ENCODE data around the gene CEP350. TPM values are rescaled to one million over a fixed set of nuclear protein-coding genes. Genes with fewer than 3 reads are reported as not detected.

CEP350 gene
- total RNA-seq, 1 donor from 2014 or later, result 48.7 TPM

DNA sequence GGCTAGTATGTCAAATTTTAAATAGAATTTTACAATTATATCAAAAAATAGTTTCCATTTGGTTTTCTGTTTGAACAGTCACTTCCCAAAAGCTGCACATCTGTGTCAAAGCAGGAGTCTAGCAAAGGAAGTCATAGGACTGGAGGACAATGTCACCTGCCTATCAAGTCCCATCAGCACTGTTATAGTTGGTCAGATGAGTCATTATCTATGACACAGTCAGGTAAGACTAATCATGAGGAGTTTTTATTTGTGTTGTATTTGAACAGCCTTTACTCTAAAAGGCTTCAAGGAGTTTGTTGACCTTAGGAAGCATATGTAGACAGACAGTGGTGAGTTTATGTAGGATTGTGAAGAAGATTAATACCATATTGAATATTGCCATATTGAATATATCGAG is 125.8 kb downstream of the CEP350 start:
- no peak overlapping the region for H3K27ac Mint-ChIP-seq

DNA sequence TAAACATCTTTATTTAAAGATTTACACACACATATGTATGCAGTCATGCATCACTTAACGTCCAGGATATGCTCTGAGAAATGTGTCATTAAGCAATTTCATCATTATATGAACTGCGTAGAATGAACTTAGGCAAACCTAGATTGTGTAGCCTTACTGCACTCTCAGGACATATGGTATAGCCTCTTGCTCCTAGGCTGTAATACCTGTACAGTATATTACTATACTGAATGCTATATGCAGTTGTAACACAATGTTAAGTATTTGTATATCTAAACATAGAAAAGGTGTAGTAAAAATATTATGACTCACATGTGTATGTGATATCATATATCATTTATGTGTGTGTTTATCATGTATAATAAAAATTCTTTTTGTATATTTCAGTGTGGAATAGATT is 126.9 kb downstream of the CEP350 start:
- no peak for DNase-seq (ENCODE audit: low spot score, unreplicated experiment)
- peaks cover 12% of the 10 kb centered on the region for H3K36me3 Mint-ChIP-seq (ENCODE audit: insufficient read depth)
- no peak overlapping the region for H3K27ac Mint-ChIP-seq
- H3K4me1 Mint-ChIP-seq (ENCODE audit: low read depth), result no peaks in the 10 kb centered on the region
- no peaks in the 10 kb centered on the region for H3K9me3 Mint-ChIP-seq (ENCODE audit: low read depth)
- no peaks in the 10 kb centered on the region for H3K27me3 Mint-ChIP-seq
- H3K4me3 Mint-ChIP-seq (ENCODE audit: low read depth), result no peak overlapping the region
- TF ChIP-seq, protein P1, sequence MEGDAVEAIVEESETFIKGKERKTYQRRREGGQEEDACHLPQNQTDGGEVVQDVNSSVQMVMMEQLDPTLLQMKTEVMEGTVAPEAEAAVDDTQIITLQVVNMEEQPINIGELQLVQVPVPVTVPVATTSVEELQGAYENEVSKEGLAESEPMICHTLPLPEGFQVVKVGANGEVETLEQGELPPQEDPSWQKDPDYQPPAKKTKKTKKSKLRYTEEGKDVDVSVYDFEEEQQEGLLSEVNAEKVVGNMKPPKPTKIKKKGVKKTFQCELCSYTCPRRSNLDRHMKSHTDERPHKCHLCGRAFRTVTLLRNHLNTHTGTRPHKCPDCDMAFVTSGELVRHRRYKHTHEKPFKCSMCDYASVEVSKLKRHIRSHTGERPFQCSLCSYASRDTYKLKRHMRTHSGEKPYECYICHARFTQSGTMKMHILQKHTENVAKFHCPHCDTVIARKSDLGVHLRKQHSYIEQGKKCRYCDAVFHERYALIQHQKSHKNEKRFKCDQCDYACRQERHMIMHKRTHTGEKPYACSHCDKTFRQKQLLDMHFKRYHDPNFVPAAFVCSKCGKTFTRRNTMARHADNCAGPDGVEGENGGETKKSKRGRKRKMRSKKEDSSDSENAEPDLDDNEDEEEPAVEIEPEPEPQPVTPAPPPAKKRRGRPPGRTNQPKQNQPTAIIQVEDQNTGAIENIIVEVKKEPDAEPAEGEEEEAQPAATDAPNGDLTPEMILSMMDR (IDR thresholded peaks at IDR 0.05; ENCODE audit: unreplicated experiment), result no peak

More for the DNA sequence above, 125.8 kb downstream of the CEP350 start:
- Mint-ChIP-seq H3K4me3 (ENCODE audit: low read depth) (no peak overlapping the region), H3K36me3 (ENCODE audit: insufficient read depth) (peaks cover 17% of the 10 kb centered on the region), H3K27me3 (no peaks in the 10 kb centered on the region), H3K4me1 (ENCODE audit: low read depth) (no peaks in the 10 kb centered on the region), H3K9me3 (ENCODE audit: low read depth) (no peaks in the 10 kb centered on the region)
- DNase-seq (ENCODE audit: low spot score, unreplicated experiment), result no peak
- TF ChIP-seq, protein P1 (IDR thresholded peaks at IDR 0.05; ENCODE audit: unreplicated experiment), result no peak

DNA sequence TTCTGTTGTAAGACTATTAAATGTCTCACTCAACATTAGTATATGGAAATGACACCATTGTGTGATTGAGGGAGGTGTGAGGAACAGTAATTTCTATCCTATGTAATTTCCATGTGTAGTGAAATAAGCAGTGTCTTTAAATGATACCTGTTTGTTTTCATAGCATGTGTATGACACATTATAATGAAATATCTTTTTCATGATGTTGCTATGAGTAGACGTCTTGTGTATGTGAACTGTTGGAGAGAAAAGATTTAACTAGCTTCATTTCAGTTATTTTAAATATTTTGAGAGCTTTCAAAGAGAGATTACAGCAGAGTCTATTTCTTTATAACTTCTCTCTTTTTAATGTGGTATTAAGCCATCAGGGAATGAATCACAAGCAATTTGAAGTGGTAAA is 128.6 kb downstream of the CEP350 start:
- Mint-ChIP-seq H3K36me3 (ENCODE audit: insufficient read depth) (peaks cover 12% of the 10 kb centered on the region), H3K27ac (no peak overlapping the region), H3K4me3 (ENCODE audit: low read depth) (no peak overlapping the region), H3K9me3 (ENCODE audit: low read depth) (no peaks in the 10 kb centered on the region), H3K4me1 (ENCODE audit: low read depth) (no peaks in the 10 kb centered on the region), H3K27me3 (no peaks in the 10 kb centered on the region)
- DNase-seq (ENCODE audit: low spot score, unreplicated experiment), result no peak
- TF ChIP-seq, protein P1 (IDR thresholded peaks at IDR 0.05; ENCODE audit: unreplicated experiment), result no peak

DNA sequence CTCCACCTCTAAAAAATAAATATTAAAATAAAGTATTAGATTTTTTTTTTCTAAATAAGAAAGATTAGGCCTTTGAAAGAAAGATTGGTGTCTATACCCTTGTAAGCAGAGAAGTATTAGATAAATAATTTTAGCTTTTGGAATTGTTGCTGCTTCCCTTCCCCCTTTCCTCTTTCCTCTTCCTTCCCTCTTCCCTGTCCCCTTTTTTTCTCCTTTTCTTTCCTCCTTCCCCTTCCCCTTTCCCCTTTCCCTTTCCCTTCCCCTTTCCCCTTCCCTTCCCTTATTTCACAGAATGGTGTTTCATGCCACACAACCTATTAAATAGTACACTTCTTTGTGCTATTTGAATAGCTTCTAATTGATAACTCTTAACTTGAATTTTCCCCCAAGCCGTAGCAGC is 130.3 kb downstream of the CEP350 start:
- Mint-ChIP-seq H3K9me3 (ENCODE audit: low read depth) (no peaks in the 10 kb centered on the region), H3K27ac (no peak overlapping the region), H3K4me1 (ENCODE audit: low read depth) (no peaks in the 10 kb centered on the region), H3K27me3 (no peaks in the 10 kb centered on the region), H3K36me3 (ENCODE audit: insufficient read depth) (peaks cover 21% of the 10 kb centered on the region), H3K4me3 (ENCODE audit: low read depth) (no peak overlapping the region)
- TF ChIP-seq, protein P1 (IDR thresholded peaks at IDR 0.05; ENCODE audit: unreplicated experiment), result no peak
- DNase-seq (ENCODE audit: low spot score, unreplicated experiment), result no peak

DNA sequence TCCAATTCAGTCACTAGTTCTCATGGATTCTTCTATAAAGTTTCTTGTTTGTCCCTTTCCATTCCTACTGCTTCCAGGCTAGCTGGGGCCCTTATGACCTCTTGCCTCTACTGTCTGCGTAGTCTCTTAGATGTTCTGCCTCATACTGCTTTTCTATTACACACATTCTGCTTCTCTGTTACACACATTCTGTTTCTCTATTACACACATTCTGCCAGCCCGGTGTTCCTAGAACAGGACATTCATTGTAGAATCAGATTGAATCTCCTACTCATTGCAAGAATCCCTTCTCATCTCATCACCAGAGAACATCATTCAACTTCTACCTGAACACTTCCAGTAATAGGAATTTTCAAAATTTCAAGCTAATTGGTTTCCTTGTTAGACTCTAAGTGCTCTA is 130.7 kb downstream of the CEP350 start:
- Mint-ChIP-seq H3K9me3 (ENCODE audit: low read depth) (no peaks in the 10 kb centered on the region), H3K4me3 (ENCODE audit: low read depth) (no peak overlapping the region)
- TF ChIP-seq, protein P1 (IDR thresholded peaks at IDR 0.05; ENCODE audit: unreplicated experiment), result no peak

More for the DNA sequence above, 130.7 kb downstream of the CEP350 start:
- Mint-ChIP-seq H3K4me1 (ENCODE audit: low read depth) (no peaks in the 10 kb centered on the region), H3K27ac (no peak overlapping the region), H3K36me3 (ENCODE audit: insufficient read depth) (peaks cover 23% of the 10 kb centered on the region), H3K27me3 (no peaks in the 10 kb centered on the region)
- no peak for DNase-seq (ENCODE audit: low spot score, unreplicated experiment)

All from progenitor cell of endocrine pancreas (in vitro differentiated cells).